ENCODE data around the gene VSTM2L.

DNA sequence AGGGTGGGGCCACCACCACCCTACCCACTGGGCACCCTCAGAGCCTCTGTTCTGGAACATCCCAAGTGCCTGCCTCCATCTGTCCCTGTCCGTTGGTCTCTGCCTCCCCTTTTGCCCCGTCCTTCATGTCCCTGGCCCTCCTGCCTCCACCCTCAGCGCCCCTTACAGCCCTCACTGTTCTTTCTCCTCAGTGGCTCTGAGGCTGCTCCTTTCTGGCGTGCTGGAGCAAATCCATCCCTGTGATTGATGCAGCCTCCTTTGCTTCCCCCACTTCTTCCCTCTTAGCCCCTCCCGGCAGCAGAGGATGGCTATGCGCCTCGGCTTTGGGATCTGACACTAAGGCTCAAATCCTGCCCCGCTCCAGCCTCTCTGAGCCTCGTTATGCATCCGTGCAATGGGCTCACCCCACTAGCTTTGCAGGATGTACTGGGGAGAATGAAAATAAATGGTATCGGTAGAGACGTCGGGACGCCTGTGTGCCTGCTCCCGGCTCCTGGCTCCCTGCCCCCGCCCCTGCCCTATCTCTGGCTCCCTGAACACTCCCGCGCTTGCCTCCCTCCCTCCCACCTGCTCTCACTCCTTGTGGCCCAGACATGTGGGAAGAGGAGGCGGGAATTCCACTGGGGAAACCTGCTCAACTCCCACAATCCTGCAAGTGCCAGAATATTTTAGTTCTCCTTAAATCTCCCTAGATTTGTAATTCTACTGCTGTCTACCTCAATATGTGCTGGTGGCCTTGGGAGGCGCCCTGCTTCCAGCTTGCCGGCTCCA is 13.1 kb downstream of the VSTM2L start:
- TF ChIP-seq, protein P1, sequence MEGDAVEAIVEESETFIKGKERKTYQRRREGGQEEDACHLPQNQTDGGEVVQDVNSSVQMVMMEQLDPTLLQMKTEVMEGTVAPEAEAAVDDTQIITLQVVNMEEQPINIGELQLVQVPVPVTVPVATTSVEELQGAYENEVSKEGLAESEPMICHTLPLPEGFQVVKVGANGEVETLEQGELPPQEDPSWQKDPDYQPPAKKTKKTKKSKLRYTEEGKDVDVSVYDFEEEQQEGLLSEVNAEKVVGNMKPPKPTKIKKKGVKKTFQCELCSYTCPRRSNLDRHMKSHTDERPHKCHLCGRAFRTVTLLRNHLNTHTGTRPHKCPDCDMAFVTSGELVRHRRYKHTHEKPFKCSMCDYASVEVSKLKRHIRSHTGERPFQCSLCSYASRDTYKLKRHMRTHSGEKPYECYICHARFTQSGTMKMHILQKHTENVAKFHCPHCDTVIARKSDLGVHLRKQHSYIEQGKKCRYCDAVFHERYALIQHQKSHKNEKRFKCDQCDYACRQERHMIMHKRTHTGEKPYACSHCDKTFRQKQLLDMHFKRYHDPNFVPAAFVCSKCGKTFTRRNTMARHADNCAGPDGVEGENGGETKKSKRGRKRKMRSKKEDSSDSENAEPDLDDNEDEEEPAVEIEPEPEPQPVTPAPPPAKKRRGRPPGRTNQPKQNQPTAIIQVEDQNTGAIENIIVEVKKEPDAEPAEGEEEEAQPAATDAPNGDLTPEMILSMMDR (IDR thresholded peaks at IDR 0.05): no peak
- TF ChIP-seq POLR2A (IDR thresholded peaks at IDR 0.05): no peak
